ENCODE data around the gene CLCN7.

DNA sequence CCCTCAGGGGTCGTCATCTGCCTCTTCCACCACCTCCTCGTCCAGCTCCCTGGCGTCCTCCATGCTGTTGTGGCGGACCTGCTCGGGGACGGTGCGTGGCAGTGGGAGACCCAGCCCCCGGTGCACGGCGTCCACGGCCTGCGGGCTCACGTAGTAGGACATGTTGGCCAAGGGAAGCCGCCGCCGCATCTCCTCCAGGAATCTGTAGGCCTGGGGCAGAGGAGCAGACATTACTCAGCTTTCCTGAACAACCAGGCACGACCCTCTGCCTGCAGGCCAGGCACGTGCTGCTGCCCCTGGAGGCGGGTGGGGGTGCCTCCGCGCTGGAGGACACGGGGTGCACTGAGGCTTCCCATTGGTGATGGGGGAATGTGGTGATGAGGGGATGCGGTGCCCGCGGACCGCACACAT is 36.1 kb upstream of the CLCN7 start:
- no peak for TF ChIP-seq POLR2AphosphoS5 (IDR thresholded peaks at IDR 0.05; ENCODE audit: low read depth, low read length)
- TF ChIP-seq POLR2A (IDR thresholded peaks at IDR 0.05; ENCODE audit: low read depth, low read length), result no peak
- TF ChIP-seq TAF1 (IDR thresholded peaks at IDR 0.05; ENCODE audit: borderline replicate concordance, low read depth, low read length), result no peak
